Loucy (cell line): Measurements from ENCODE around the gene HS3ST2.

ENCODE experiments used
- H2AFZ ChIP-seq: fragments of 200-600 bp; sonication (generic); 2 replicates; pipeline ENCODE4 v1.6.0; 2016; ENCODE audit warnings: antibody characterized with exemption, mild to moderate bottlenecking, low read length, moderate library complexity
- H3F3A ChIP-seq: fragments of 200-600 bp; 2 replicates; pipeline ENCODE4 v1.6.0; 2016; ENCODE audit warnings: antibody characterized with exemption, low read depth, mild to moderate bottlenecking
- H3K27me3 ChIP-seq: fragments of 200-600 bp; sonication (generic); 2 replicates; pipeline ENCODE4 v1.6.1; 2014; ENCODE audit warnings: low read length, mild to moderate bottlenecking; ENCODE audit not compliant: insufficient read depth, poor library complexity, severe bottlenecking
- H3K36me3 ChIP-seq: fragments of 200-600 bp; sonication (generic); 2 replicates; pipeline ENCODE4 v1.6.1; 2016; ENCODE audit warnings: low read length; ENCODE audit not compliant: insufficient read depth
- H3K4me1 ChIP-seq: fragments of 200-600 bp; sonication (generic); 2 replicates; pipeline ENCODE4 v1.5.1; 2014; ENCODE audit warnings: low read length, mild to moderate bottlenecking; ENCODE audit not compliant: insufficient read depth, poor library complexity, severe bottlenecking
- H3K4me2 ChIP-seq: fragments of 200-600 bp; sonication (generic); 2 replicates; pipeline ENCODE4 v1.6.0; 2014; ENCODE audit warnings: antibody characterized with exemption, low read length, low read depth, mild to moderate bottlenecking; ENCODE audit not compliant: poor library complexity, severe bottlenecking
- H3K4me3 ChIP-seq: fragments of 200-600 bp; sonication (generic); 2 replicates; pipeline ENCODE4 v1.5.1; 2014; ENCODE audit warnings: low read length, mild to moderate bottlenecking, mixed read lengths; ENCODE audit not compliant: poor library complexity, severe bottlenecking
- H3K79me2 ChIP-seq: fragments of 200-600 bp; sonication (generic); 2 replicates; pipeline ENCODE4 v1.6.1; 2014; ENCODE audit warnings: low read length; ENCODE audit not compliant: insufficient read depth
- H3K9ac ChIP-seq: fragments of 200-600 bp; sonication (generic); 2 replicates; pipeline ENCODE4 v1.6.0; 2014; ENCODE audit warnings: mild to moderate bottlenecking, low read depth, low read length, moderate library complexity; ENCODE audit not compliant: poor library complexity, severe bottlenecking
- H3K9me2 ChIP-seq: fragments of 200-600 bp; sonication (generic); replicated peaks from 2 replicates; pipeline ENCODE4 v1.6.1; 2016; ENCODE audit warnings: low read depth, low read length, mixed read lengths
- H3K9me3 ChIP-seq: fragments of 200-600 bp; sonication (generic); 2 replicates; pipeline ENCODE4 v1.6.1; 2014; ENCODE audit warnings: mild to moderate bottlenecking, antibody characterized with exemption, low read length, low read depth; ENCODE audit not compliant: insufficient read depth
- H4K20me1 ChIP-seq: fragments of 200-600 bp; sonication (generic); 2 replicates; pipeline ENCODE4 v1.6.0; 2014; ENCODE audit warnings: antibody characterized with exemption, low read length, mild to moderate bottlenecking; ENCODE audit not compliant: insufficient read depth, poor library complexity, severe bottlenecking
- EZH2phosphoT487 ChIP-seq: fragments of 200-600 bp; IDR thresholded peaks from 2 replicates; pipeline ENCODE4 v1.6.1; 2018; ENCODE audit warnings: antibody characterized with exemption, mild to moderate bottlenecking, moderate library complexity, borderline replicate concordance
- TF ChIP-seq, protein P1 (sequence below): fragments of 200-600 bp; sonication (generic); conservative IDR thresholded peaks from 2 replicates; pipeline ENCODE4 v1.5.1; 2014; ENCODE audit warnings: mild to moderate bottlenecking, antibody characterized with exemption, low read length

The HS3ST2 gene

DNA sequence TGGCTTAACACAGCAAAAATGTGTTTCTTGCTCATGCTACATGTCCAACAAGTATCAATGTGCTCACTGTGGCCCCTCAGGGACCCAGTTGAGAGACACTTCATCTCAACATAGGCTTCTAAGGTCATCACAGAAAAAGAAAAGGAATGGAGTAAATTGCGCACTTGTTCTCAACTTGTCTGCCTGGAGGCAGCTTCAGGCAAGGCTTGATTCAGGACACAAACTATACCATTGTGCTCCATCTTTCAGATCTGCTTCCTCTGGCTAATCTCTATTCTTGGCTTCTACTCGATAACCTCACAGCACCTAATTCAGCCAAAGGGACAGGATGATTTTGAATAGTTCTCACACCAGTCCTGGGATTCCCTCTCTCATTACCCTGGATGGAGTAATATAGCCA lies 35.6 kb downstream of the HS3ST2 start:
- Histone ChIP-seq H2AFZ (no peak overlapping the region), H3F3A (no peaks in the 10 kb centered on the region), H3K9me3 (no peaks in the 10 kb centered on the region), H3K4me1 (peaks cover 5% of the 10 kb centered on the region), H3K36me3 (no peaks in the 10 kb centered on the region), H4K20me1 (no peaks in the 10 kb centered on the region), H3K9me2 (no peaks in the 10 kb centered on the region), H3K79me2 (no peaks in the 10 kb centered on the region), H3K27me3 (no peaks in the 10 kb centered on the region), H3K9ac (no peak overlapping the region), H3K4me2 (no peak overlapping the region), H3K4me3 (no peak overlapping the region)
- TF ChIP-seq, protein P1, sequence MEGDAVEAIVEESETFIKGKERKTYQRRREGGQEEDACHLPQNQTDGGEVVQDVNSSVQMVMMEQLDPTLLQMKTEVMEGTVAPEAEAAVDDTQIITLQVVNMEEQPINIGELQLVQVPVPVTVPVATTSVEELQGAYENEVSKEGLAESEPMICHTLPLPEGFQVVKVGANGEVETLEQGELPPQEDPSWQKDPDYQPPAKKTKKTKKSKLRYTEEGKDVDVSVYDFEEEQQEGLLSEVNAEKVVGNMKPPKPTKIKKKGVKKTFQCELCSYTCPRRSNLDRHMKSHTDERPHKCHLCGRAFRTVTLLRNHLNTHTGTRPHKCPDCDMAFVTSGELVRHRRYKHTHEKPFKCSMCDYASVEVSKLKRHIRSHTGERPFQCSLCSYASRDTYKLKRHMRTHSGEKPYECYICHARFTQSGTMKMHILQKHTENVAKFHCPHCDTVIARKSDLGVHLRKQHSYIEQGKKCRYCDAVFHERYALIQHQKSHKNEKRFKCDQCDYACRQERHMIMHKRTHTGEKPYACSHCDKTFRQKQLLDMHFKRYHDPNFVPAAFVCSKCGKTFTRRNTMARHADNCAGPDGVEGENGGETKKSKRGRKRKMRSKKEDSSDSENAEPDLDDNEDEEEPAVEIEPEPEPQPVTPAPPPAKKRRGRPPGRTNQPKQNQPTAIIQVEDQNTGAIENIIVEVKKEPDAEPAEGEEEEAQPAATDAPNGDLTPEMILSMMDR = no peak
- TF ChIP-seq EZH2phosphoT487 = no peak

DNA sequence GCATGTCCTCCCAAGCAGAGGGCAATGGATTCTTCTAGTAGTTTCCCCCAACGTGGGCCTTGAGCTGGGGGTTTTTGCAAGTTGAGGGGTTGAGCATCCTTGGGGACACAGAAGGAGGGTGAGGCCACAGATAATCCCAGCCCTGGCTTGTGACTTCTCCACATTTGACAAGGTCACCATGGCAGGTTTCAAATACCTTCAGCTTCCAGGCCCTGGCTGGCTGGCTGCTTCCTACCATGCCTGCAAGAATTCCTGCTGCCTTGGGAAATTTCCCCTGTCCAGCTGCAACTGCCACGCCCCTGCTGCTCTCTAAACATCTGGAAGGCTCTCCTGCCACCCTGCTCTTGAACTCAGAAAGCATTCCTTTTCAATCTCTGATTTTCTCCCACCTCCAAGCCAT lies 41.3 kb downstream of the HS3ST2 start:
- Histone ChIP-seq H3K4me3 (no peak overlapping the region), H3K9ac (no peak overlapping the region), H4K20me1 (no peaks in the 10 kb centered on the region), H3K9me2 (no peaks in the 10 kb centered on the region), H3K79me2 (no peaks in the 10 kb centered on the region), H3K9me3 (no peaks in the 10 kb centered on the region), H3K4me2 (no peak overlapping the region), H3F3A (no peaks in the 10 kb centered on the region), H3K36me3 (no peaks in the 10 kb centered on the region), H2AFZ (no peak overlapping the region), H3K4me1 (no peaks in the 10 kb centered on the region), H3K27me3 (no peaks in the 10 kb centered on the region)
- no peak for TF ChIP-seq EZH2phosphoT487
- TF ChIP-seq, protein P1 = no peak

DNA sequence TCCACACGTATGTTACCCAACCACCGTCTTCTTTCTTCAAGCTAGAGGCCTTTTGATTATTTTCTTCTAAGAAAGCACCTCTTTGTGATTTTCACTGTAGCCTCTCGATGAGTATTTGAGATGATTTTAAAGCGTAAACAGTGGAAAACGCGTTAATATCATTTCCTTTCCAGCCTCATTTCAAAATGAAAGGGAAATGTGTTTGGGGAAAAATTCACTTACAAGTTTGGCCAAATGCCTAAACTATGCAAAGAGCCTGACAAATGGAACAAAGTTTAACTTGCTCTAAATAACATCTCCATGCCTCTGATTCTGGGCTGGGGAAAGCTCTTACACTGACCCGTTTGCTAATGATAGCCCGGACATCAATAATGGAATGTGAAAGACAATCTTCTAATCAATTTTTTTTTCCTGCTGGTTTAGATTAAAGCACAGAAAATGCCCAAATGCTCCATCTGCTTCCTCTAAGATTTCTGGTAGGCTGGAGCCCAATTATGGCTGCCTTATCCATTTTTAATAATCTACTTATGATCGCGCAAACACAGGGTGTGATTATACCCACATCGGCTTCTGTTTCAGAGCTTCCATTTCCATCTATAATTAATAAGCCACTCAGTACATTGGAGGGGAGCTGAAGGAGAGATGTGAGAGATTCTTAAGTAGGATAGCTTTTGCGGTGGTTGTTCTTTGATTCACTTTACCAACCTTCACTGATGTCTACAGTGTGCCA lies 43.5 kb downstream of the HS3ST2 start:
- no peaks in the 10 kb centered on the region for H3F3A ChIP-seq
- no peak overlapping the region for H3K9ac ChIP-seq
- H3K4me1 ChIP-seq = no peaks in the 10 kb centered on the region
- no peak overlapping the region for H2AFZ ChIP-seq
- no peaks in the 10 kb centered on the region for H3K79me2 ChIP-seq
- H3K4me3 ChIP-seq = no peak overlapping the region
- H3K4me2 ChIP-seq = no peak overlapping the region
- no peaks in the 10 kb centered on the region for H3K27me3 ChIP-seq
- no peaks in the 10 kb centered on the region for H4K20me1 ChIP-seq
- H3K9me2 ChIP-seq = no peaks in the 10 kb centered on the region
- no peaks in the 10 kb centered on the region for H3K9me3 ChIP-seq
- no peaks in the 10 kb centered on the region for H3K36me3 ChIP-seq
- TF ChIP-seq, protein P1 = no peak
- no peak for TF ChIP-seq EZH2phosphoT487
